ENCODE data around the gene CNIH4. TPM values are rescaled to one million over a fixed set of nuclear protein-coding genes. Genes with fewer than 3 reads are reported as not detected.

Gene CNIH4
- total and polyA plus RNA-seq, 4 donors = 11.9 to 40.2 (median 29.2) TPM

GRCh38 chr1:224325959-224326358 is 30.7 kb upstream of the CNIH4 start:
- Histone ChIP-seq H3K4me3 (ENCODE audit: low read depth in 1 of 3, low read length in 3 of 3) (no peak overlapping the region), H3K27ac (ENCODE audit: low read depth in 1 of 2, low read length in 2 of 2) (no peak overlapping the region), H3K9ac (ENCODE audit: low read depth in 1 of 2, low read length in 2 of 2) (no peak overlapping the region), H3K27me3 (ENCODE audit: control insufficient read depth in 4 of 4, insufficient read depth in 4 of 4, low read length in 3 of 4) (no peaks in the 10 kb centered on the region), H3K9me3 (ENCODE audit: control insufficient read depth in 4 of 4, low read length in 3 of 4) (no peaks in the 10 kb centered on the region), H3K4me1 (ENCODE audit: control insufficient read depth in 4 of 4, insufficient read depth in 4 of 4, low read length in 3 of 4) (peaks cover 6 to 30% (median 23%) of the 10 kb centered on the region in 4 donors), H3K36me3 (ENCODE audit: control insufficient read depth in 4 of 4, insufficient read depth in 3 of 4, low read depth in 1 of 4, low read length in 3 of 4) (peaks cover 0 to 5% (median 1%) of the 10 kb centered on the region in 4 donors)
- 74% methylated on average over 1 of the region's 1 CpG for WGBS
- DNase-seq (ENCODE audit: low spot score) = no peak
- no peak for TF ChIP-seq GABPA (IDR thresholded peaks at IDR 0.05 in 1 of 2, conservative IDR thresholded peaks at IDR 0.05 in 1 of 2)

GRCh38 chr1:224328644-224329043 is 28.0 kb upstream of the CNIH4 start:
- Histone ChIP-seq H3K4me1 (ENCODE audit: control insufficient read depth in 4 of 4, insufficient read depth in 4 of 4, low read length in 3 of 4) (peaks cover 6 to 32% (median 25%) of the 10 kb centered on the region in 4 donors), H3K27me3 (ENCODE audit: control insufficient read depth in 4 of 4, insufficient read depth in 4 of 4, low read length in 3 of 4) (no peaks in the 10 kb centered on the region), H3K36me3 (ENCODE audit: control insufficient read depth in 4 of 4, insufficient read depth in 3 of 4, low read depth in 1 of 4, low read length in 3 of 4) (peaks cover 0 to 3% (median 1%) of the 10 kb centered on the region in 4 donors), H3K9ac (ENCODE audit: low read depth in 1 of 2, low read length in 2 of 2) (no peak overlapping the region), H3K4me3 (ENCODE audit: low read depth in 1 of 3, low read length in 3 of 3) (no peak overlapping the region), H3K27ac (ENCODE audit: low read depth in 1 of 2, low read length in 2 of 2) (no peak overlapping the region), H3K9me3 (ENCODE audit: control insufficient read depth in 4 of 4, low read length in 3 of 4) (no peaks in the 10 kb centered on the region)
- DNase-seq (ENCODE audit: low spot score) = no peak
- 86% methylated on average over 6 of the region's 6 CpGs for WGBS
- TF ChIP-seq ZBTB33 (IDR thresholded peaks at IDR 0.05) = no peak
- TF ChIP-seq REST (IDR thresholded peaks at IDR 0.05) = no peak
- TF ChIP-seq MAX (IDR thresholded peaks at IDR 0.05) = no peak
- no peak for TF ChIP-seq HNF4G (IDR thresholded peaks at IDR 0.05)
- TF ChIP-seq FOXA1 (IDR thresholded peaks at IDR 0.05) = no peak
- no peak for TF ChIP-seq HNF4A (conservative IDR thresholded peaks at IDR 0.05)

GRCh38 chr1:224329484-224329841 is 27.2 kb upstream of the CNIH4 start:
- Histone ChIP-seq H3K9me3 (ENCODE audit: control insufficient read depth in 4 of 4, low read length in 3 of 4) (no peaks in the 10 kb centered on the region), H3K27me3 (ENCODE audit: control insufficient read depth in 4 of 4, insufficient read depth in 4 of 4, low read length in 3 of 4) (no peaks in the 10 kb centered on the region), H3K4me1 (ENCODE audit: control insufficient read depth in 4 of 4, insufficient read depth in 4 of 4, low read length in 3 of 4) (peaks cover 6 to 32% (median 25%) of the 10 kb centered on the region in 4 donors), H3K9ac (ENCODE audit: low read depth in 1 of 2, low read length in 2 of 2) (peak overlapping the region; percentile 70 to 76), H3K4me3 (ENCODE audit: low read depth in 1 of 3, low read length in 3 of 3) (peak overlapping the region; percentile 70 to 78 (median 73)), H3K27ac (ENCODE audit: low read depth in 1 of 2, low read length in 2 of 2) (peak overlapping the region; percentile 67 to 84), H3K36me3 (ENCODE audit: control insufficient read depth in 4 of 4, insufficient read depth in 3 of 4, low read depth in 1 of 4, low read length in 3 of 4) (peaks cover 0 to 2% (median 0%) of the 10 kb centered on the region in 4 donors)
- TF ChIP-seq ATF3 (IDR thresholded peaks at IDR 0.05) (no peak), RAD21 (IDR thresholded peaks at IDR 0.05) (no peak), NR2F2 (IDR thresholded peaks at IDR 0.05) (no peak), HNF4G (IDR thresholded peaks at IDR 0.05) (no peak), FOXA2 (IDR thresholded peaks at IDR 0.05) (no peak), RXRA (IDR thresholded peaks at IDR 0.05) (no peak), MAX (IDR thresholded peaks at IDR 0.05) (no peak), EGR1 (IDR thresholded peaks at IDR 0.05; ENCODE audit: low read depth in 2 of 2) (no peak), YY1 (IDR thresholded peaks at IDR 0.05) (no peak), TAF1 (conservative IDR thresholded peaks at IDR 0.05) (no peak), CTCF (IDR thresholded peaks at IDR 0.05; ENCODE audit: low read depth, low read length, missing input control) (no peak), FOXA1 (IDR thresholded peaks at IDR 0.05) (no peak), HNF4A (conservative IDR thresholded peaks at IDR 0.05) (no peak), REST (IDR thresholded peaks at IDR 0.05) (no peak)
- WGBS = 0% methylated on average over 7 of the region's 7 CpGs
- DNase-seq (ENCODE audit: low spot score) = no peak
